GM21381 (cell line): Measurements from ENCODE around the gene ACKR3.
A peak's percentile ranks its signal among the peaks of the same experiment; 100 is the strongest.

ENCODE experiments used
- ATAC-seq: cut with Tn5 transposase; IDR thresholded peaks from one replicate; pipeline ENCODE4 v1.9.1; 2021; ENCODE audit warnings: mild to moderate bottlenecking, moderate library complexity; ENCODE audit not compliant: unreplicated experiment

Gene ACKR3

DNA sequence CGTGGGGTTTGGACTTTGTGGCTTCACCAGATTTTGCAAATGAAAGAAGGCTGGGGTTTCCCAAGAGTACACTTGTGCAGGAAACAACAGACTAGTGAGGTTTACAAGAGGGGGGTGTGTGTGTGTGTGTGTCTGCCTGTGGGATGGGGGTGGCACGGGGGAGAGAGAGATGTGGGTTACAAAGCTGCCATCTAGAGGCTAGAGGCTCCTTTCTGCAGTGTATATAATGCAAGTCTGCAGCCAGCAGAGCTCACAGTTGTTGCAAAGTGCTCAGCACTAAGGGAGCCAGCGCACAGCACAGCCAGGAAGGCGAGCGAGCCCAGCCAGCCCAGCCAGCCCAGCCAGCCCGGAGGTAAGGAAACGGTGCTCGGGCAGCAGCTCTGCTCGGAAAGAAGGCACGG, at the start of gene ACKR3:
Gene ACKR3, plus strand, starts transcription at position 253 of the 401 bp plus-strand sequence. CDS start 10,641 bp downstream, outside the sequence.
- ATAC-seq = peak; percentile 85

DNA sequence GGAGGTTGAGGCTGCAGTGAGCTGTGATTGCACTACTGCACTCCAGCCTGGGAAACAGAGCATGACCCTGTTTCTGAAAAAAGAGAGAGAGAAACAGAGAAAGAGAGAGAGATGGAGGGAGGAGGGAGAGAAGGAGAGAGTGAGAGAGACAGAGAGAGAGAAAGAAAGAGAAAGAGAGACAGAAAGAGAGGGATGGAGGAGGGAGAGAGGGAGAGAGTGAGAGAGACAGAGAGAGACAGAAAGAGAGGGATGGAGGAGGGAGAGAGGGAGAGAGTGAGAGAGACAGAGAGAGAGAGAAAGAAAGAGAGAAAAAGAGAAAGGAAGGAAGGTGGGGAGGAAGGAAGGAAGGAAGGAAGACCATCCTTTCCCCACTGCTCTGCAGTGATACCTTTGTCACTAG, 48.1 kb upstream of the ACKR3 start:
- no peak for ATAC-seq

DNA sequence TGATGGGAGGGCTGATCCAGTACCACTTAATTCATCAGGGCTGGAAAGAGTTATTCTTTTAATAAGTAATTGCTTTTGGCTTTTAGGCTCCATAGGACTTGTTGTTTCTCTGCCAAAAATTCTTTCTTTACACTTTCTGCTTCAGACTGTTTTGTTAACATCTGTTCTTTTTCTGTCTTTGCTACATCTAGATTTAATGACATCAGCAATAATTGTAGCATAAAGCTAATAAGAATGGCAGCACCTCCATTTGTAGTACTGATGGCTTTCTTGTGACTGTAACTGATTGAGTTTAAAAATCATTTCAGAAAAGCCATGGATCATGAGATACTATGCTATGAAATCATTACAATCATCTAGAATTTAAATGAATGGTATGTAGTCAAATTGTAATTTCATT, 46.4 kb upstream of the ACKR3 start:
- no peak for ATAC-seq

DNA sequence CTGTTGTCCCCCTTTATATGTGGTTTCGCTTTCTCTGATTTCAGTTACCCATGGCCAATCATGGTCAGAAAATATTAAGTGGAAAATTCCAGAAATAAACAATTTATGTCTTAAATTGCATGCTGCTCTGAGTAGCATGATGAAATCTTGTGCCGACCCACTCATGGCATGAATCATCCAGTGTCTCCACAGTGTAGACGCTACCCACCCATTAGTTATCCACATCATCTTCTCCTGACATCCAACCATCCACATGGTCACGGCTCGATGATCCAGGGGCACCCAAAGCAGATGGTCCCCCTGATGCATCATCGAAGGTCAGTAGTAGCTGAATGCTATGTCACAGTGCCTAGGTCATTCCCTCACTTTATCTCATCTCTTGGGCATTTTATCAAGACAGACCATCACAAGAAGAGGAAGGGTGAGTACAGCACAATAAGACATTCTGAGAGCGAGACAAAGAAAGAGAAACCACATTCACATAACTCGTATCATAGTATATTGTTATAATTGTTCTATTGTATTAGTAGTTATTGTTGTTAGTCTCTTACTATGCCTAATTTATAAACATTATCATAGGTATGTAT, 44.1 kb upstream of the ACKR3 start:
- no peak for ATAC-seq

DNA sequence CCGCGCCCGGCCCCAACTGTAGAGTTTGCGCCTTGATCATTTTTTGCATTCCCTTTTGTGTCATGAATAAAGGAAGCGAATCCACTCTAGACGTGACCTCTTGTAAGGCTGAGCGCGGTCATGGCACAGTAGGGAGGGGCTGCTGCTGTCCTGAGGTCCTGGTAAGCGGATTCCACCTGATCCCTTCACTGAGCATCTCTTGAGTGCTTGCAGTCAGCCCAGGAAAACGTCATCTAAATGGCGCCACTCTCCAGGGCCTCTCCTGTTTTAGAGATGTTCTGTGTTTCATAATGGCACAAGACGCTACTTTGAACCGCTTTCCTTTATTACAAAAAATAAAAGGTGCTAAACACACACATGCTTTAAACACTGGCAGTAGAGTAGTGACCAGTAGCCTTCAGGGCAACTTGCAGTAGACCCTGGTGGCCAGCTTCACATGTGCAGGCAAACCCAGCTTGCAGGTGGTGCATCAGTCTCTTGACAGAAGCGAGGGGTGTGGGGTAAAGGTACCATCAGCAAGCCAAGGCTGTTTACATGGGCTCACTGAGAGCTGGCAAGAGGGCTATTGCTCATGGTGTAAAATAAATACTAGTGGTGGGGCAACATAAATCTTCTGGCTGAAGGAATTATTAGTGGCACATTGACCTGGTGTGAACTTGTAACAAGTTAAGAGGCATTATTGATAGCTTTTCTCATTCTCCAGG, 43.0 kb upstream of the ACKR3 start:
- ATAC-seq = no peak

DNA sequence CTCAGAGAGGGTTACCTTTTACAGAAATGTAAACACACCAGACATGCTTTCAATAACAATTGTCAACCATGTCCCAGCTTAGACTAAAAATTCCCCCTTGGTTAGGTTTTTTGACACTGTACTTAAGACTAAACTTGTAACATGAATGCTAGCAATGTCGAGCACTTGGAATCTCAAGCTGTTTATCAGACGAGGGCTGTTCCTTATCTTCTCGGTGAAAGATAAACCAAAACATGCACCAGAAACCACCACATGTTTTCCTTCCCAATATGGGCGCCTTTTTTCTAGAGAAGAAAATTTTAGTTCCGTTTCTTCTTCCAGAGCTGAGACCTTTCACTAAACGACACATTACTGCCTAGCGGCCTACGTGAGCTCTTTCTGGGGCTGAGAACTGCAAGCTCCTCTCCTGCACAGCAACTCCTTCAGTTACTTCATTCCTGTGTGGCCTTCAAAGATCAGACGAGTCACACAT, 42.4 kb upstream of the ACKR3 start:
- ATAC-seq = no peak

DNA sequence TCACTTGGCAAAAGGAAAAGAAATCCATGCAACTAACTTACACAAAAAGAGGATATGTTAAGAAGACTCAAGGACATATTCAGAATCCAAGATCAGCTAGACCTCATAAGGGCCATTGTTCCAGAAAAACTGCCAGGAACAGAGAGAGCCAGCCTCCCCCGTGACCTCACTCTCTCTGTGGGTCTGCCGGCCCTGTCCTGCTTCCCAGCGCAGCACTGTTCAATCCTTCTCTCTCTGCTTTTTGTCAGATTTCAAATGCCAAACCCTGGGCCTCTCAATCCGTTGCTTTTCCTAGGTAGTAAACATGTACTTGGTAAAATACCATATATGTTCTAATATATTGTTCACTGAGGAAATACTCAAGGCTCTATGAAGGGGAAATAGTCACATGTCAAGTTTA, 40.0 kb upstream of the ACKR3 start:
- ATAC-seq = no peak

DNA sequence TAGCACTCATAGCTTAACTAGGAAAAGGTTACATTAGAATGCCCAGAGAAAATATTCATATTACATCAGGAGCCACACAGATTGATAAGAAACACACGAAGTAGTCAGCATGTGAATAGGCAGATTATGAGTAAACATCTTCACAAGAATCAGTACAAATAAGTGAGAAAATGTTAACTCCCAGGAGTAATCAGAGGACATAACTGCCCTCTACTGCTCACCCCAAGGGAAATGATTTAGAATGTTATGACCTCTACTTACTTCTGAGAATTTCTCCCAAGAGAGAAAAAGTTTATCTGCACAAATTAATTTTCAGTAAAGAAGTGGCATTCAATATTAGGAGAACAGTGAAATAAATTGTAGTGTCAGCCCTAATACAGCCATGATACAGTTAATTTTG, 39.1 kb upstream of the ACKR3 start:
- no peak for ATAC-seq

DNA sequence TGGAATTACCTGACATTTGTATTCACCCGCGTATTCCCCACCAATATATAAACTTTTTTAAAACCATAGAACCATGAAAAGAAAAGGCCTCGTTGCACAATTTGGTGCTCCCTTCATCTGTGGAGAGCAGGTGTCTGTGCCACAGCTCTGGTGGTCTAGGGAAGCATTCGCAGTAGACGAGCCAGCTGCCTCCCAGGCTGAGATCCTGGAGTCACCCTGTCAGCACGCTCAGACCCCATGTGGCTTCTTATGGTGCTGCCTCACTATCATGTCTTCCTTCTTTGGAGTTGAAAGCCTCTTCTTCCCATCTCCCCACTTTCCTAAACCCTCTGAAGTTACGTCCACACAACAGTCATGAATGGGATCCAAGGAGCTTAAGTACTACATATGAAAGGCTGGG, 38.4 kb upstream of the ACKR3 start:
- no peak for ATAC-seq

DNA sequence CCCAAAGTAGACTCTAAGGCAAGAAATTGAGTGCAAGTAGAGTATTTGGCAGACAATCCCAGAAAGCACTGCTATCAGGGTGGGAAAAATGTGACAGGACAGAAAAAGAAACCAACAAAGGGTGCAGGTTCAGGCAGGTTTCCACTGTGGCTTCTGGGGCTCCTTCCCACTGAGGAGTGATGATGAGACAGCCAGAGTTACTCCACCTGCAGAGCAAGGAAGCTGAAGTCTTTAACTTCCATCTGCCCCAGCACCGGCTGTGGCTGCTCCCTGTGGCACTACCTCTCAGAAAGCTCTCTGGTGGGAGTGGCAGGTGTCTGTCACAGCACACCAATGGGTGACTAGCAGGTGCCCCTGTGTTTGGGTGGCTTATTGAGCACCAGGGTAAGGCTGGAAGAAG, 37.6 kb upstream of the ACKR3 start:
- ATAC-seq = no peak

DNA sequence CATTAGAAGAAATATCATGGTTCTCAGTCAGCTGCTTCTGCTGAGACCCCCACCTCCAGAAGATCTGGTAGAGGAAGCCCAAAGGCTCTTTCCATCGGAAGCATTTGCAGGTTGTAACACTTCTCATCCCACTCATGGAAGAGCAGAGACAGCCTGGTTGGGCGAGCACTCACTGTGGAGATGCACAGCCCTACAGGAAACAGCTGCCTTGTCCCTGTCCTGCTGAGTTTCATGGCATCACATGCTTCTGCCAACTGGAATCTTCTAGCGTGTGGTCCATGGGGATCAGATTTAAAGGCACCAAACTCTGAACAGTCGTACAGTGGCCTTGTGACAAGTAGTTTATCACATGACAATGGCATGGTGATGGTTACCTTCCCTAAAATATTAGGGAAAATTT, 36.3 kb upstream of the ACKR3 start:
- ATAC-seq = no peak

DNA sequence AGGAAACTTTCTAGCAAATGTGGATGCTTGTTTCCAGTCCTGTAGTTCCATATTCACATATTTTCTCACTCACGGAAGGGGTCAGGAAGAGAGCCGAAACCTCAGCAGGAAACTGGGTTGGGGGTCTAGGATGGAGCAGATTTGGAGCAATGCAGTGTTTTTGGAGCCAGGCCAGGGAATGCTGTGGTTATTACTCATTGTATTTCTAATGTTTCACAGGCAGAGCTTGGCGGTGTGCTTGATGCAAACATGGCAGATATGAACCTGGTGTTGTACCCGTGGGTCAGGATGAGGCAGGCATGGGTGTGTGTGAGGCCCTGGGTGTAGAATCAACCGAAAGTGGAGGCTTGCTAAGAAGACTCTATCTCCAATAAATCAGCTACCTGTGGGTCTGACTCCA, 34.6 kb upstream of the ACKR3 start:
- no peak for ATAC-seq

DNA sequence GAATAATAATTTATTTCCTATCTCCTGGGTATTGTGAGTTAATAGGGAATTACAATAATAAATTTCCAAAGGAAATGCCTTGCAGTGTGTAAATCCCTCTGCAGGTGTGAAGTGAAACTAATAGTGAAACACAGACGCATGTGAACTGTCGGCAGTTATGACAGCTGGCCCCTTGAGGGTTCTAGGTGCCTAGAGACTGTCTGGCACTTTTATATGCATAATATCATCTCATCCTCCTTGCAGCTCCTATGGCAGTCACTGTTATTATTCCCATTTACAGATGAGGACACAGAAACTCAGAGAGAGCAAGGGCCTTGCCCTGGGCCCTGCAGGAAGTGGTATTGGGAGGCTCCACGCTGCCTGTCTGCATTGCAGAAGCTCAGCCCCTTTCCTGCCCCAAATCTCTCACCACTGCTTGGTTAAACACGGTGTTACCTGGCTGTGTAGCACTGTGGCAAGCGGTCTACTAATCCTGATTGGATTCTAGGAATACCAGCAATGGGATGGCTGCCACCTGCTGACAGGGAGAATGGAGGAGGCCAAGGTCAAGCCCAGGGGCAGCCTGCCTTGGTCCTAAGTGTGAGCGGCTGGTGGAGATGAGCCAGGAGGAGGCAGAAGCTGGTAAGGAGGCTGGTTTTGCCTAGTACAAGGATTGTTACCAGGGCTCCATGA, 32.8 kb upstream of the ACKR3 start:
- ATAC-seq = peak; percentile 66

DNA sequence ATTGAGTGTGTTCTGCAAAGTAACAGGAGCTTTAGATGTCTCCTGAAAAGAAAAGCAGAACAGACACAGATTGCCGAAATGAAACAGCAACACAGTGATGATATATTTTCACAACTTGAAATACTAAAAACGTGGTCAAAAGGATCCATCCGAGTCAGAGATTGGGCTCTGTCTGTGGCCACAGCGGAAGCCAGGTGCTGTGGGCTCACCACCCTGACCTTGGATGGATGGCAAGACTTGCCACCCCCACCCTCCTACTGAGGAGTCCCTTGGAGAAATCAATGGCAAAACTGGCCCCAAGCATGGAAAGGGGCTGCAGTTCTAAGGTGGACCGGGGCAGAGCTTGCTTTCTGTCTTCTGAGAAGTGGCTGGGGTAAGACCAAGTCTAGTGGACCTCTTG, 31.4 kb upstream of the ACKR3 start:
- ATAC-seq = no peak

DNA sequence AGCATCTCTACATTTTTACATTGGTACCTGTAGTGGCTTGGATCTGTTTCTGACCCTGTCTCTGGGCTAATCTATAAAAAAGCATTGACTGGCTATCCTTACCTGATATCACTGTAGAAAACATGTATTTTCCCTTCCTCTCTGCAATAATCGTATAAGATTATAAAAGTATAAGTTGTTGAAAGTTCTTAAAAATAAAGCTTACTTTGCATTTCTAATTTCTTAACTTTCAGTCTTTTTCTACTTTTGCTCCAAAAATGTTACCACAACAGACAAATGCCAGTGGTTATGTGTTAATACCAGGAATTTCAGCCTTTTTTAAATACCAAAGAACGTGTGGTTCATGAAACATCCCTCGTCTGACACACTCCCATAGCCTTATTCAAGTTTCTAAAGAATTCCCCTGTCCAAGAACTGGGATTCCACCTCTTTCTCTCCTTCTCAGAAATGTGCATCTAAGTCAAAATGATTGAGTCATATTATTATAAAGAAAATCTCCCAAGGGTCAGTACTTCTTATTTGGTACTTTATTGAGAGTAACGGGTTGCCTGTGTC, 28.5 kb upstream of the ACKR3 start:
- no peak for ATAC-seq

DNA sequence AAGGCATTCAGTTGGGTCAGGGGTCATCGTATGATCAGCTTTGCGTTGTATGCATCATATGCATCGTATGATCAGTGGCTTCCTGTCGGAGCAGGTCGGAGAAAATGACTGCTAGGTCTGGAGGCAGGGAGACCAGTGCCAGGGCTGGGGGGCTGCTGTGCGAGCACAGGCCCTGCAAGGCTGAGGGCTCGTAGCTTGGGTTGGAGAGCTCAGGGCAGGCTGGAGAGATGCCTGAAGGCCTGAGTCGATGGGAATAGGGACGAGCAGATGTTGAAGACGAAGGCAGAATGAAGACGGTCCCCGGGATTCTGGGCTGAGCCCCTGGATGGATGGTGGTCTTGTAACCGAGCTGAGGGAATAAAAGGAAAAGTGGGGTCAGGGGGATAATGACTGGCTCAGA, 25.3 kb upstream of the ACKR3 start:
- ATAC-seq = no peak

DNA sequence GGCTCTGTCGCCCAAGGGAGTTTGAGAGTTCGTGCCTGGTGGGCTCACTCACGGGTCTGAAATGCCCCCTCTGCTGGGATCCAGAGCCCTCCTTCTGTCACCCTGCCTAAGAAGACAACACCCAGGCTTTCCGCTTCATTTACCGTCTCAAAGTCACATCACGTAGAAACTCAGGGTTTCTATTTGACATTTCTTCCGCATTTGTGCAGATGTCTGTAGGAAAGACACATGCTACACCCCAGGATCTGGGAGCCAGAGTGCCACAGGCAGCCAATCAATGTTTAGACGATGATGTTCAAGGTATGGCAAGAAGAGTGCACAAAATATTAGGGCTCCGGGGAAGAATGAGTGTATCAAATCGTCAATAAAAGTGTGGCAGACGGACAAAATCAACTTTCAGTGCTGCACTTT, 24.4 kb upstream of the ACKR3 start:
- ATAC-seq = peak; percentile 54

DNA sequence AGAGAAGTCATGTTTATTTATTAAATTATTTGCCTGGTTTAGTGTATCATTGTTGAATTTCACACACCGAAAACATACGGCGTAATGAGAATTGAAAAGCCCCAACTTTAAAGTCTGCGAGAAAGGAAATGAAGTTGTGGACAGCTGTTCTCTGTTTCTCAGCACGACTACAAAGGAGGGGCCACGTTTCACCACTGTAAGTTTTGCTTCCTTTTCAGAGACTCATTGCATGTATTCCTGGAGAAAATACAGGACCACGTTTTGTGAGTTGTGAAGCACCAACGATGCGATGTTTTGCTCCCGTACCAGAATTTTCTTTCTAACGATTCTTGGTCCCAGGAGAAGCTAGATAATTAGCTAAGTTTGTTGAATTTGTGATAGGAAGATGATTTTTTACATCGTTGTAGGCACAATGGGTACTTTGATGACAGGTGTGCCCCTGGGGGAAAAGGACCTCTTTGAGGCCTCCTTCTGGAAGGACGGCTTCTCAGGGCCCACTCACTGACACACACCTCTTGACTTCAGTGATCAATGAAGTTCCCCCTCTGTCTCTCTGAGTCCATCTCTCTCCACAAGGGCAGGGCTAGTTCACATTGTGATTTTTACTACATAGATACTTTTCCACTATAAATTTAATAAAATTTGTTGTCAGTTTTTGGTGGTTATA, 23.7 kb upstream of the ACKR3 start:
- ATAC-seq = peak; percentile 67

DNA sequence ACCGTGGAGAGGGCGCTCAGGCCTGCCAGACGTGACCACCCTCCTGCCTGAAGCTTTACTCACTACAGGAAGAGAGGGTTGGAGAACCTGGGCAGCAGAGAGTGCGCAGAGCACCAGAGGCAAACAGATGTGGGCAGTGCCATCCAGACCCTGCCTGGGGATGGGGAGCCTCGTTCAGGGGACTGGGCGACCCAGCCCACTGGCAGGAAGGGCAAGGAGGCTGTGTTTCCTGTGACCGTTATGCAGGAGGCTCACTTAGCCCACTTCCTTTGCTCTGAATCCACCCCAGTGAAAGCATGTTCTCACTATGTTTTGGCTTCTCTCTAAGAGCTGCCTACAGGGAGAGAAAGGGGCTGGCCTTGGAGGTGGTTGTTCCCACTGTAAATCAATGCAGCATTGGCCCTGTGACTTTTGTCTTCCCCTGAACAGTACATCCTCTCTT, 23.0 kb upstream of the ACKR3 start:
- no peak for ATAC-seq

DNA sequence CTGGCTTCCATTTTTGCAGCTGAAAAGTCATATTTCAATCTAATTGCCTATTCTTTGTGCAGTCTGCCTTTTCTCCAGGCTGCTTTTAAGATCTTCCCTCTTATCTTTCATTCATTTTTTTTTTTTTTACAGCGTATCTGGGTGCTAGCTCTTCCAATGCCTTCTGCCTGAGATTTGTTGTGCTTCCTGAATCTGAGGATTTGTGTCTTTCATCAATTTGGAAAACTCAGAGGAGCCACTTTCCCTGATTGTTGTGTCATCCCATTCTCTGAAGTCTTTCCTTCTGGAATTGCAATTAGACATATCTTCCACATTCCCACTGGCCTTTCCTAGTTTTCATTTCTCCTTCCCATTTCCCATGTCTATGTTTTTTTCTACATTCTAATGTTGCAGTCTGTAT, 21.9 kb upstream of the ACKR3 start:
- ATAC-seq = no peak

DNA sequence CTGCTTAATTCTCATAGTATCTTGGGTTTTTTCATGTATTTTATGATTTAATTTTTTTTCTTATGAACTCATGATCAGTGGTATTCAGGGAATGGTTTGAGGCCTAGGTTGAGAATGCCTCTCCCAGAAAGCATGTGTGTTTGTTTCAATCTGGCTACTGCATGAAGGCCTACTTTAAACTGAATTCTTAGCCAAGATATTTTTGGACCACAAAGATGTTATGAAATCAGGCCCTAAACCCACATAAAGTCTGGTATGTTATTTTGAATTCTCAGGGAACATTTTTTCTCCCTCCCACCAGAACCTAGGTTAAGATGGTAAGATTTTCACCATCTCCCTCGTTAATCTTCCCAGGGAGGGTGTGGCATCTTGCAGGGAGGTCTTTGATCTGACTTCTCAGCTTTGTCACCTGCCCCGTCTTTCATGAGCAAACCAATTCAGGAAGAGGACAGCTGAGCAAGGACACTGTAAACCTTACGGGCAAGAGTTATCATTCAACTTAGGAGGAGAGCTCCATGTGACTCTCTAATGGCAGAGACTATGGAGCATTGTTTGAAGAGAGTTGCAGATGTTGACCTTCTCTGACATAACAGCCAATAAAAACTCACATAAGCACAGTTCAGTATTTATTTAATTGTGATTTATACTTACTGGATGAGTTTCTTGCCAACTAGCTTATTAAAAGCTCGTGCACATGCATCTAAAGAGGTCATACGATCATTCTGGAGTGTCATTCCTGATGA, 21.3 kb upstream of the ACKR3 start:
- no peak for ATAC-seq
